ENCODE data around the gene CLCN2. TPM values are rescaled to one million over a fixed set of nuclear protein-coding genes. Genes with fewer than 3 reads are reported as not detected.

Gene CLCN2
- total and polyA plus RNA-seq, 2 experiments from 2014 or later: 1.2 to 1.3 TPM

GRCh38 chr3:184381261-184382224, 20.1 kb upstream of the CLCN2 start:
- TF ChIP-seq EZH2 (IDR thresholded peaks at IDR 0.05; ENCODE audit: insufficient read depth, poor library complexity, severe bottlenecking) (no peak), EZH2phosphoT487 (IDR thresholded peaks at IDR 0.05; ENCODE audit: insufficient read depth, low read depth) (no peak)
- no peaks in the 10 kb centered on the region for H3K36me3 ChIP-seq (ENCODE audit: low read depth)
- H3F3A ChIP-seq (ENCODE audit: insufficient read depth): no peaks in the 10 kb centered on the region
- H3K79me2 ChIP-seq (ENCODE audit: insufficient read depth): no peaks in the 10 kb centered on the region
- H3K4me2 ChIP-seq (ENCODE audit: unreplicated experiment): peak overlapping the region; percentile 40
- 7 to 10% methylated on average over 46 of the region's 55 CpGs for WGBS, 2 experiments (ENCODE audit: low coverage in 1 of 2, low lambda C conversion rate in 2 of 2, missing lambda C conversion rate in 2 of 2)
- DNase-seq: peak; percentile 52
- H3K9me3 ChIP-seq (ENCODE audit: low read depth): no peaks in the 10 kb centered on the region
- H3K9ac ChIP-seq: no peak overlapping the region
- in situ Hi-C loops (cut with MboI): no loop called here
- peak overlapping the region; percentile 49; the same call in 1 of the 2 replicates for H3K4me3 ChIP-seq
- peaks cover 33% of the 10 kb centered on the region for H3K27me3 ChIP-seq (replicated peaks; ENCODE audit: insufficient read depth)
- H3K9me2 ChIP-seq (ENCODE audit: insufficient read depth): no peaks in the 10 kb centered on the region
- H3K4me1 ChIP-seq (ENCODE audit: insufficient read depth): no peaks in the 10 kb centered on the region
- peak overlapping the region; percentile 47 for H2AFZ ChIP-seq
- H4K20me1 ChIP-seq (ENCODE audit: insufficient read depth): no peaks in the 10 kb centered on the region
- H3K27ac ChIP-seq: no peak overlapping the region

- no peaks in the 10 kb centered on the region for H4K20me1 ChIP-seq (ENCODE audit: insufficient read depth)
- H3K27ac ChIP-seq: no peak overlapping the region
- H3K4me2 ChIP-seq (ENCODE audit: unreplicated experiment): peak overlapping the region; percentile 80
- TF ChIP-seq EZH2phosphoT487 (IDR thresholded peaks at IDR 0.05; ENCODE audit: insufficient read depth, low read depth) (0 out of 2 replicates have a peak, but pooled peaks have one; percentile 85), EZH2 (IDR thresholded peaks at IDR 0.05; ENCODE audit: insufficient read depth, poor library complexity, severe bottlenecking) (peak; percentile 95)
- H3K36me3 ChIP-seq (ENCODE audit: low read depth): no peaks in the 10 kb centered on the region
- no peak overlapping the region for H3K9ac ChIP-seq
- H3K9me3 ChIP-seq (ENCODE audit: low read depth): no peaks in the 10 kb centered on the region
- H3F3A ChIP-seq (ENCODE audit: insufficient read depth): no peaks in the 10 kb centered on the region
- peak overlapping the region; percentile 69 for H3K4me3 ChIP-seq
- H3K79me2 ChIP-seq (ENCODE audit: insufficient read depth): no peaks in the 10 kb centered on the region
- peak; percentile 33 for DNase-seq
- 2 to 4% methylated on average over 31 to 32 of the region's 42 CpGs for WGBS, 2 experiments (ENCODE audit: low coverage in 1 of 2, low lambda C conversion rate in 2 of 2, missing lambda C conversion rate in 2 of 2)
- in situ Hi-C loops (cut with MboI): no loop called here
- no peaks in the 10 kb centered on the region for H3K4me1 ChIP-seq (ENCODE audit: insufficient read depth)
- H3K27me3 ChIP-seq (replicated peaks; ENCODE audit: insufficient read depth): peaks cover 33% of the 10 kb centered on the region
- H3K9me2 ChIP-seq (ENCODE audit: insufficient read depth): no peaks in the 10 kb centered on the region
- no peak overlapping the region for H2AFZ ChIP-seq
These were observed 19.3 kb upstream of the CLCN2 start for GRCh38 chr3:184380627-184381260.

GRCh38 chr3:184380185-184380626, 18.8 kb upstream of the CLCN2 start:
- H3K9me2 ChIP-seq (ENCODE audit: insufficient read depth): no peaks in the 10 kb centered on the region
- H2AFZ ChIP-seq: no peak overlapping the region
- no peaks in the 10 kb centered on the region for H3F3A ChIP-seq (ENCODE audit: insufficient read depth)
- WGBS, 2 experiments (ENCODE audit: low coverage in 1 of 2, low lambda C conversion rate in 2 of 2, missing lambda C conversion rate in 2 of 2): 0 to 3% methylated on average over 6 to 42 of the region's 62 CpGs
- no peak overlapping the region for H3K27ac ChIP-seq
- no peaks in the 10 kb centered on the region for H3K79me2 ChIP-seq (ENCODE audit: insufficient read depth)
- H3K9me3 ChIP-seq (ENCODE audit: low read depth): no peaks in the 10 kb centered on the region
- peak overlapping the region; percentile 69 for H3K4me3 ChIP-seq
- H3K4me2 ChIP-seq (ENCODE audit: unreplicated experiment): peak overlapping the region; percentile 80
- no peaks in the 10 kb centered on the region for H3K36me3 ChIP-seq (ENCODE audit: low read depth)
- no peak for TF ChIP-seq EZH2phosphoT487 (IDR thresholded peaks at IDR 0.05; ENCODE audit: insufficient read depth, low read depth)
- TF ChIP-seq EZH2 (IDR thresholded peaks at IDR 0.05; ENCODE audit: insufficient read depth, poor library complexity, severe bottlenecking): no peak
- H3K9ac ChIP-seq: no peak overlapping the region
- no peaks in the 10 kb centered on the region for H4K20me1 ChIP-seq (ENCODE audit: insufficient read depth)
- in situ Hi-C loops (cut with MboI): no loop called here
- H3K4me1 ChIP-seq (ENCODE audit: insufficient read depth): no peaks in the 10 kb centered on the region
- DNase-seq: peak; percentile 75
- peaks cover 33% of the 10 kb centered on the region for H3K27me3 ChIP-seq (replicated peaks; ENCODE audit: insufficient read depth)

- Histone ChIP-seq H3K79me2 (ENCODE audit: insufficient read depth) (no peaks in the 10 kb centered on the region), H3K4me3 (peak within 1 kb of the TSS; percentile 69), H4K20me1 (ENCODE audit: insufficient read depth) (no peaks in the 10 kb centered on the region), H3K9me2 (ENCODE audit: insufficient read depth) (no peaks in the 10 kb centered on the region), H3K27me3 (replicated peaks; ENCODE audit: insufficient read depth) (peaks cover 33% of the 10 kb centered on the region), H3K4me2 (ENCODE audit: unreplicated experiment) (peak within 1 kb of the TSS; percentile 80), H3K9ac (no peak within 1 kb of the TSS), H2AFZ (no peak within 1 kb of the TSS), H3K27ac (no peak within 1 kb of the TSS), H3F3A (ENCODE audit: insufficient read depth) (no peaks in the 10 kb centered on the region), H3K36me3 (ENCODE audit: low read depth) (no peaks in the 10 kb centered on the region), H3K4me1 (ENCODE audit: insufficient read depth) (no peaks in the 10 kb centered on the region), H3K9me3 (ENCODE audit: low read depth) (no peaks in the 10 kb centered on the region)
- TF ChIP-seq EZH2phosphoT487 (IDR thresholded peaks at IDR 0.05; ENCODE audit: insufficient read depth, low read depth): no peak
- TF ChIP-seq EZH2 (IDR thresholded peaks at IDR 0.05; ENCODE audit: insufficient read depth, poor library complexity, severe bottlenecking): no peak
- DNase-seq: no peak
- in situ Hi-C loops (cut with MboI): loop anchor here (10.0 kb wide), 1 partner anchor 145 kb away; no protein-coding TSS in a partner anchor
- 12 to 28% methylated on average over 11 to 31 of the region's 71 CpGs for WGBS, 2 experiments (ENCODE audit: low coverage in 1 of 2, low lambda C conversion rate in 2 of 2, missing lambda C conversion rate in 2 of 2)
These were observed 18.2 kb upstream of the CLCN2 start, which contains the start of gene CHRD for GRCh38 chr3:184379358-184380184. TSS of gene CHRD (plus strand) at chr3:184380054. CDS start at chr3:184380319, 265 bp downstream.

Data from GM23248 (cell line).